Endodermal cell (in vitro differentiated cells): Measurements from ENCODE around the gene CYP4F12. TPM values are rescaled to one million over a fixed set of nuclear protein-coding genes. Genes with fewer than 3 reads are reported as not detected.
"Not testable (repeated sequence)": the region's sequence is repeated elsewhere in the genome, so short reads cannot be mapped to it uniquely, and the experiment has no call there.

Source experiments
- DNase-seq: peaks from one replicate; pipeline ENCODE4 v3.0.0-alpha.2; 2017
- H3K27ac ChIP-seq: 2 replicates; pipeline ENCODE4 v1.5.1; 2013; ENCODE audit warnings: mild to moderate bottlenecking, low read depth, low read length, moderate library complexity
- H3K27me3 ChIP-seq: 2 replicates; pipeline ENCODE4 v1.6.1; 2013; ENCODE audit warnings: mild to moderate bottlenecking, low read length, moderate library complexity; ENCODE audit not compliant: insufficient read depth, control insufficient read depth, poor library complexity, severe bottlenecking
- H3K36me3 ChIP-seq: 2 replicates; pipeline ENCODE4 v1.7.0; 2013; ENCODE audit warnings: mild to moderate bottlenecking, low read length, moderate library complexity; ENCODE audit not compliant: control insufficient read depth, insufficient read depth
- H3K4me1 ChIP-seq: one replicate; pipeline ENCODE4 v1.7.0; 2013; ENCODE audit warnings: low read length; ENCODE audit not compliant: control insufficient read depth, insufficient read depth
- H3K4me3 ChIP-seq: 2 replicates; pipeline ENCODE4 v1.5.1; 2013; ENCODE audit warnings: mild to moderate bottlenecking, low read length, moderate library complexity
- H3K9ac ChIP-seq: 2 replicates; pipeline ENCODE4 v1.6.1; 2013; ENCODE audit warnings: mild to moderate bottlenecking, low read length, moderate library complexity; ENCODE audit not compliant: poor library complexity, severe bottlenecking; ENCODE audit errors: extremely low read depth
- H3K9me3 ChIP-seq: 2 replicates; pipeline ENCODE4 v1.6.1; 2013; ENCODE audit warnings: mild to moderate bottlenecking, low read length, moderate library complexity; ENCODE audit not compliant: control insufficient read depth
- H3K27ac Mint-ChIP-seq: 2 replicates; pipeline ENCODE4 v1.8.0; 2020; ENCODE audit warnings: mixed read lengths
- H3K27me3 Mint-ChIP-seq: 2 replicates; pipeline ENCODE4 v1.8.0; 2021; ENCODE audit warnings: mild to moderate bottlenecking, mixed read lengths; ENCODE audit not compliant: insufficient read depth
- H3K36me3 Mint-ChIP-seq: 2 replicates; pipeline ENCODE4 v1.8.0; 2020; ENCODE audit warnings: low read depth, mixed read lengths
- H3K4me1 Mint-ChIP-seq: 2 replicates; pipeline ENCODE4 v1.8.0; 2020; ENCODE audit warnings: mixed read lengths
- H3K4me3 Mint-ChIP-seq: 2 replicates; pipeline ENCODE4 v1.8.0; 2020; ENCODE audit warnings: mild to moderate bottlenecking, moderate library complexity, mixed read lengths
- H3K9me3 Mint-ChIP-seq: 2 replicates; pipeline ENCODE4 v1.8.0; 2020; ENCODE audit warnings: mild to moderate bottlenecking, mixed read lengths
- CTCF ChIP-seq: fragments of 200-600 bp; sonication (generic); conservative IDR thresholded peaks from 2 replicates; pipeline ENCODE4 v1.5.0; 2021; ENCODE audit warnings: antibody characterized with exemption, mild to moderate bottlenecking
- WGBS, 2 experiments: methylation state at CpG; one replicate each; pipeline versions ENCODE4 v1.1.5 to v1.1.7; 2013; ENCODE audit warnings: missing lambda C conversion rate in 2 of 2, mixed read lengths in 1 of 2; ENCODE audit not compliant: insufficient coverage in 1 of 2, insufficient read length in 1 of 2; 5-methylcytosine and 5-hydroxymethylcytosine counted together
- total RNA-seq, 2 donors: library from RNA; stranded (reverse); fragmentation: NEBNext Ultra II Directional in 1 of 2; extraction: Animal tissue kit (Norgen Biotek cat#: 25700) in 1 of 2; gene quantifications; 2 replicates in 1 of 2; 3 replicates in 1 of 2; pipeline ENCODE4 v1.2.1, GENCODE V29; 2021

Gene CYP4F12
- total RNA-seq, 2 donors from 2014 or later: not detected

- Histone ChIP-seq H3K27ac (no peak overlapping the region), H3K4me3 (no peak overlapping the region), H3K4me1 (no peaks in the 10 kb centered on the region), H3K27me3 (no peaks in the 10 kb centered on the region), H3K9ac (no peak overlapping the region), H3K36me3 (no peaks in the 10 kb centered on the region), H3K9me3 (peaks cover 65% of the 10 kb centered on the region)
- Mint-ChIP-seq H3K27me3 (no peaks in the 10 kb centered on the region), H3K36me3 (peaks cover under 1% of the 10 kb centered on the region), H3K4me3 (no peak overlapping the region), H3K4me1 (no peaks in the 10 kb centered on the region), H3K27ac (no peak overlapping the region), H3K9me3 (peaks cover 100% of the 10 kb centered on the region)
- DNase-seq: no peak
- 45 to 69% methylated on average over 2 to 3 of the region's 3 CpGs for WGBS, 2 experiments
- no peak for TF ChIP-seq CTCF
Measured at GRCh38 chr19:15644066-15644741, 28.7 kb upstream of the CYP4F12 start.

GRCh38 chr19:15644816-15645215, 28.1 kb upstream of the CYP4F12 start:
- H3K9ac ChIP-seq: no peak overlapping the region
- H3K4me1 ChIP-seq: no peaks in the 10 kb centered on the region
- Mint-ChIP-seq H3K27me3 (no peaks in the 10 kb centered on the region), H3K36me3 (peaks cover 3% of the 10 kb centered on the region), H3K9me3 (peaks cover 100% of the 10 kb centered on the region), H3K27ac (no peak overlapping the region), H3K4me3 (no peak overlapping the region), H3K4me1 (no peaks in the 10 kb centered on the region)
- no peaks in the 10 kb centered on the region for H3K27me3 ChIP-seq
- WGBS, 2 experiments: 33 to 50% methylated on average over 1 to 3 of the region's 3 CpGs
- no peak overlapping the region for H3K4me3 ChIP-seq
- no peaks in the 10 kb centered on the region for H3K36me3 ChIP-seq
- no peak for DNase-seq
- no peak overlapping the region for H3K27ac ChIP-seq
- peaks cover 60% of the 10 kb centered on the region for H3K9me3 ChIP-seq
- no peak for TF ChIP-seq CTCF

- H3K9me3 Mint-ChIP-seq: peaks cover 98% of the 10 kb centered on the region
- no peaks in the 10 kb centered on the region for H3K27me3 ChIP-seq
- no peaks in the 10 kb centered on the region for H3K27me3 Mint-ChIP-seq
- H3K36me3 ChIP-seq: no peaks in the 10 kb centered on the region
- 41 to 49% methylated on average over 2 of the region's 2 CpGs for WGBS, 2 experiments
- H3K36me3 Mint-ChIP-seq: peaks cover 3% of the 10 kb centered on the region
- no peak overlapping the region for H3K27ac Mint-ChIP-seq
- no peaks in the 10 kb centered on the region for H3K4me1 ChIP-seq
- H3K4me3 Mint-ChIP-seq: no peak overlapping the region
- TF ChIP-seq CTCF: no peak
- H3K4me3 ChIP-seq: no peak overlapping the region
- peaks cover 49% of the 10 kb centered on the region for H3K9me3 ChIP-seq
- H3K4me1 Mint-ChIP-seq: no peaks in the 10 kb centered on the region
- DNase-seq: no peak
- H3K9ac ChIP-seq: no peak overlapping the region
- H3K27ac ChIP-seq: no peak overlapping the region
Measured at GRCh38 chr19:15649526-15649925, 23.4 kb upstream of the CYP4F12 start.

GRCh38 chr19:15650123-15650522, 22.8 kb upstream of the CYP4F12 start:
- not testable (repeated sequence) for H3K9ac ChIP-seq, H3K27me3 Mint-ChIP-seq, H3K36me3 ChIP-seq, H3K4me1 Mint-ChIP-seq, H3K27ac Mint-ChIP-seq, H3K4me3 Mint-ChIP-seq, DNase-seq, H3K27me3 ChIP-seq, H3K4me3 ChIP-seq, H3K27ac ChIP-seq, H3K4me1 ChIP-seq, H3K36me3 Mint-ChIP-seq
- peaks cover 98% of the 10 kb centered on the region for H3K9me3 Mint-ChIP-seq
- H3K9me3 ChIP-seq: peaks cover 48% of the 10 kb centered on the region
